ENCODE measurements around the gene KLHL13. TPM values are rescaled to one million over a fixed set of nuclear protein-coding genes. Genes with fewer than 3 reads are reported as not detected.

Gene KLHL13
- total and polyA plus RNA-seq, 2 of the 8 experiments (the other 6 are each of a cell fraction or from before 2014, with no cell fraction given) = 6.4 to 12.8 TPM

DNA sequence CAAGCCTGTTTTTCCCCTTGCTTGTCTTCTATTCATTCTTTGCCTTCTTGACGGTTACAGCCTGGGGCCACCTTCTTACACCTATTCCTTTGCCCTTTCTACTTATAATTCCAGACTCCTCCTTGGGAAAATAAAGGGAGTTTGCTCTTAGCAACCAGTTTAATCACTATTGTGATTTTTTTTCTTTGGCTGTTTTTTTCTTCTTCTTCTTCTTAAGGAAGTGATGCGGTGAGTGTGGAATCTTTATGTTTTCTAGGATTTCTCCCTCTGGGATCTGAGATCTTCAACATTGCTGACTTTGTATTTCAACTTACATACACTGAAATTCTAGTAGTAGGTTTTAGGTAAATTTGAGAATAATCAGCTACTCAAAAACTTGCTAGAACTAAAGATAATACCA, 1.1 kb upstream of the KLHL13 start:
- H2AFZ ChIP-seq (ENCODE audit: low read length) = no peak overlapping the region
- DNase-seq (ENCODE audit: low read depth in 1 of 2, low spot score in 2 of 2) (no peak), FAIRE-seq (no peak)
- no peak overlapping the region for H4K8ac ChIP-seq (ENCODE audit: extremely low read depth, insufficient read depth, low read length)
- 67% methylated on average over 2 of the region's 2 CpGs; no CpG with 5 or more reads in 1 of the 2 experiments for WGBS, 2 experiments (ENCODE audit: extremely low coverage in 1 of 2, insufficient coverage in 1 of 2, insufficient read length in 1 of 2, insufficient replicate concordance in 2 of 2, low coverage in 1 of 2, low lambda C conversion rate in 2 of 2, missing lambda C conversion rate in 1 of 2)
- H4K91ac ChIP-seq (replicated peaks; ENCODE audit: insufficient read length, low read length) = no peak overlapping the region
- no peaks in the 10 kb centered on the region; the same call in 1 of the 2 replicates for H3K23me2 ChIP-seq (ENCODE audit: low read depth, low read length)
- no peaks in the 10 kb centered on the region for H4K20me1 ChIP-seq (replicated peaks in 1 of 2; ENCODE audit: control insufficient read depth in 1 of 2, insufficient read depth in 2 of 2, low read length in 2 of 2)
- H3K79me1 ChIP-seq (ENCODE audit: low read depth, low read length) = no peaks in the 10 kb centered on the region
- no peak overlapping the region for H3K23ac ChIP-seq (ENCODE audit: insufficient read length)
- H2BK15ac ChIP-seq (ENCODE audit: low read length) = no peak overlapping the region
- POLR2A ChIA-PET (ENCODE audit: partially characterized antibody) = no interaction called here
- peak overlapping the region in 1 of 2 experiments; percentile 63; a peak in 2 of 4 replicates for H3K4me2 ChIP-seq (ENCODE audit: insufficient read depth in 1 of 2, low read depth in 2 of 2, low read length in 2 of 2)
- no peaks in the 10 kb centered on the region for H3K4me1 ChIP-seq (replicated peaks in 1 of 4; ENCODE audit: control insufficient read depth in 3 of 4, insufficient read depth in 4 of 4, low read length in 3 of 4)
- no peak overlapping the region for H2AK5ac ChIP-seq (ENCODE audit: low read depth, low read length)
- CTCF ChIA-PET (ENCODE audit: partially characterized antibody) = no interaction called here
- H3K56ac ChIP-seq (replicated peaks; ENCODE audit: insufficient read length, low read depth, low read length) = no peak overlapping the region
- H3K79me2 ChIP-seq (ENCODE audit: control insufficient read depth in 1 of 2, insufficient read depth in 2 of 2, low read length in 2 of 2) = peaks cover 0 to 2% of the 10 kb centered on the region in 2 experiments; a peak in 1 of 4 replicates
- H2BK12ac ChIP-seq (ENCODE audit: low read depth, low read length) = no peak overlapping the region
- H3K36me3 ChIP-seq (ENCODE audit: control insufficient read depth in 2 of 4, insufficient read depth in 4 of 4, low read length in 3 of 4) = no peaks in the 10 kb centered on the region
- no peak overlapping the region for H2BK20ac ChIP-seq (ENCODE audit: low read length)
- no peak overlapping the region for H3K14ac ChIP-seq (ENCODE audit: insufficient read length)
- no peak overlapping the region for H3K9ac ChIP-seq (replicated peaks in 1 of 4; ENCODE audit: extremely low read depth in 1 of 4, low read depth in 3 of 4, low read length in 3 of 4)
- H2BK120ac ChIP-seq (replicated peaks; ENCODE audit: low read depth, low read length) = no peak overlapping the region
- no peak overlapping the region for H3K27ac ChIP-seq (ENCODE audit: low read depth, low read length)
- TF ChIP-seq CBX8 (IDR thresholded peaks at IDR 0.05; ENCODE audit: borderline replicate concordance, low read depth, low read length) (no peak), CBX5 (IDR thresholded peaks at IDR 0.05; ENCODE audit: low read depth, low read length) (no peak), KDM1A (IDR thresholded peaks at IDR 0.05; ENCODE audit: borderline replicate concordance, low read length) (no peak)
- H3K9me3 ChIP-seq (ENCODE audit: insufficient read depth in 2 of 2, low read depth in 1 of 2, low read length in 1 of 2) = no peaks in the 10 kb centered on the region
- no peak overlapping the region for H3K18ac ChIP-seq (ENCODE audit: extremely low read depth, low read length)
- H3K27me3 ChIP-seq (replicated peaks in 1 of 4; ENCODE audit: control insufficient read depth in 3 of 4, extremely low read depth in 1 of 4, insufficient read depth in 3 of 4, low read length in 3 of 4) = no peaks in the 10 kb centered on the region
- H3K4ac ChIP-seq (replicated peaks; ENCODE audit: insufficient read length, low read depth, low read length) = no peak overlapping the region
- no peak overlapping the region for H2BK5ac ChIP-seq (ENCODE audit: low read depth, low read length)
- peak overlapping the region in 1 of 4 experiments; percentile 77; a peak in 2 of 8 replicates for H3K4me3 ChIP-seq (ENCODE audit: extremely low read depth in 1 of 4, insufficient read depth in 2 of 4, low read depth in 3 of 4, low read length in 4 of 4)
- H4K5ac ChIP-seq (ENCODE audit: insufficient read length, low read depth, low read length) = no peak overlapping the region

All from H1 (cell line).